HG02763 (cell line): ENCODE measurements around the gene RBM39.
A peak's percentile ranks its signal among the peaks of the same experiment; 100 is the strongest.
"Not testable (repeated sequence)": the region's sequence is repeated elsewhere in the genome, so short reads cannot be mapped to it uniquely, and the experiment has no call there.

Source experiments
- ATAC-seq: cut with Tn5 transposase; IDR thresholded peaks from one replicate; pipeline ENCODE4 v1.9.1; 2021; ENCODE audit warnings: mild to moderate bottlenecking, moderate library complexity; ENCODE audit not compliant: unreplicated experiment

The RBM39 gene

DNA sequence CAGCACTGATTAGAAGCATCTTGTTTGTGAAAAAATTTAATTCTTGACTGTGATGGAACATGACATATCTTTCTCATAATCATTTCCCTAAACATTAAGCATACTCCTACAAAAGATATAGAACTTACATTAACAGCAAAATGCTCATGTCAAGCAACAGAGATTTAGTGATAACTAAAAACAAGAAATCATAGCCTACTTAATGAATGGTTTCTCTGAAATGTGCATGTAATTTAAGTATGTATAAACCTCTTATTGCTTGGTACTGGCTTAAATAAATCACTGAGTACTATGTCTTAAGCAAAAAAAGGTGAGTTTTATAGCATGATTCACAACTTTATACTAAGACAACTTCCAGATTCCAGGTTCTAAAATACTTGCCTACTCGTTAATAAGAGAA is 33.6 kb downstream of the RBM39 start:
- ATAC-seq: no peak

DNA sequence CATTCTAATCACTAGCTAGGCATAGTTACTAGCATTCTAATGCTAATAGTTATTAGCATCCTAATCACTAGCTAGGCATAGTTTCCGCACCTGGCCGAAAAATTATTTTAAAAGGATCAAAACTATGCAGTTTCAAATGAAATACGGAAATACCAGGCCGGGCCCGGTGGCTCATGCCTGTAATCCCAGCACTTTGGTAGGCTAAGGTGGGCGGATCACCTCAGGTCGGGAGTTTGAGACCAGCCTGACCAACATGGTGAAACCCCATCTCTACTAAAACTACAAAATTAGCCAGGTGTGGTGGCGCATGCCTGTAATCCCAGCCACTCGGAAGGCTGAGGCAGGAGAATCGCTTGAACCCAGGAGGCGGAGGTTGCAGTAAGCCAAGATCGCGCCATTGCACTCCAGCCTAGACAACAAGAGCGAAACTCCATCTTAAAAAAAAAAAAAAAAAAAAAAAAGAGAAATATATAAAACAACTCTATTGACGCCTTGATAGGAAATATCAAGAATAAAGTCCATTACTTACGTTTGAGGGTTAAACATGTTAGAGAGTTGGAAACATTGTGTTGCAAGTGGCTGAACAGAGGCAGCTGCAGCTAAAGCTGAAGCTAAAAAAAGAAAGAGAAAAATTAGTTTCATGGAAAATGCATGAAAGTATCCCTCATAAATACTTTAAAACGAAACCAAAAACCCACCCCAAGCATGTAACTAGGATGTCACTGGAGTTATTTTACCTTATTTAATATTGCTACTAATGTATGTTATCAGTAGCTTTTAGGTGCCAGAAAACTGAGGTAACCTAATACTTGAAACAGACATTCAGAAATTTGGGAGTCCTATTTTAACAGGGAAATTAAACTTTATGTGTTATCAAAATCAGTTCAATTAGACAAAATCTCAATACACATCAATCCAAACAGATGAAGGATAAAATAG is 35.2 kb downstream of the RBM39 start:
- not testable (repeated sequence) for ATAC-seq

DNA sequence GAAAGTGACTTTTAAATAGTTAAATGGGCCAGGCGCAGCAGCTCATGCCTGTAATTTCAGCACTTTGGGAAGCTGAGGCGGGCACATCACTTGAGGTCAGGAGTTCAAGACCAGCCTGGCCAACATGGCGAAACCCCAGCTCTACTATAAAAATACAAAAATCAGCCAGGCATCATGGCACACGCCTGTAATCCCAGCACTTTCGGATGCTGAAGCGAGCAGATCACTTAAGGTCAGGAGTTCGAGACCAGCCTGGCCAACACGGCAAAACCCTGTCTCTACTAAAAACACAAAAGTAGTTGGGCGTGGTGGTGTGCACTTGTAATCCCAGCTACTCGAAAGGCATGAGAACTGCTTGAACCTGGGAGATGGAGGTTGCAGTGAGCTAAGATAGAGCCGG is 36.2 kb downstream of the RBM39 start:
- ATAC-seq: not testable (repeated sequence)

DNA sequence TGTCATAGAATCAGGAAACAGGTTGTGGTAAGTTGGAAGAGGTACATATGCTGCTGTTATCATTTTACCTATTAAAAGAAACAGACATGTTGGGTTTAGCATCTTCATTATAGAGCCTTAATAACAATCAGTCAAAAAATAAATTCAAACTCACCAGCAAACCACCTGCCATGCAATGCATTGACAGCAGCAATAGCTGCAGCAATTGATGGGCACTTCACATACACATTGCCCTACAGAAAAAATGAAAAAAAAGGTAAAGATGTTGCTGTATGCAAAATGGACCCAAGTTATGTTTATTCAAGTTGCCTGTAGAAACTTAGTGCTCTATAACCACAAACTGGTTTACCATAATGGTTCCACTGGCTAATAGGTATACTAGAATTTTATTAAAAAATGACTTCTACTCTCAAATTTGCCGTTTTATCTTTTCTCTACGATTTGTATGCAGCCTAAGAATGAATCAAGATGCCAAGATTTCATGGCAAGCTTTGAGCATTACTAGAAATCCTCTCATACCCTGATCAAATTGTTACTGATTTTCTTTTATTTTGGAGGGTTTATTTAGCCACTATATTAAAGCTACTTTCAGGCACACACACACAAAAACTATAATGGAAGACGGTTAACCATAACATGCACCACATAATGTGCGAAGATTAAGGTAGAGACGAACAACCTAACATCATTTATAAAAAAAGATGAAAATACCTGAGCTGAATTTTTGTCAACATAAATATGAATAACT is 37.4 kb downstream of the RBM39 start:
- no peak for ATAC-seq

DNA sequence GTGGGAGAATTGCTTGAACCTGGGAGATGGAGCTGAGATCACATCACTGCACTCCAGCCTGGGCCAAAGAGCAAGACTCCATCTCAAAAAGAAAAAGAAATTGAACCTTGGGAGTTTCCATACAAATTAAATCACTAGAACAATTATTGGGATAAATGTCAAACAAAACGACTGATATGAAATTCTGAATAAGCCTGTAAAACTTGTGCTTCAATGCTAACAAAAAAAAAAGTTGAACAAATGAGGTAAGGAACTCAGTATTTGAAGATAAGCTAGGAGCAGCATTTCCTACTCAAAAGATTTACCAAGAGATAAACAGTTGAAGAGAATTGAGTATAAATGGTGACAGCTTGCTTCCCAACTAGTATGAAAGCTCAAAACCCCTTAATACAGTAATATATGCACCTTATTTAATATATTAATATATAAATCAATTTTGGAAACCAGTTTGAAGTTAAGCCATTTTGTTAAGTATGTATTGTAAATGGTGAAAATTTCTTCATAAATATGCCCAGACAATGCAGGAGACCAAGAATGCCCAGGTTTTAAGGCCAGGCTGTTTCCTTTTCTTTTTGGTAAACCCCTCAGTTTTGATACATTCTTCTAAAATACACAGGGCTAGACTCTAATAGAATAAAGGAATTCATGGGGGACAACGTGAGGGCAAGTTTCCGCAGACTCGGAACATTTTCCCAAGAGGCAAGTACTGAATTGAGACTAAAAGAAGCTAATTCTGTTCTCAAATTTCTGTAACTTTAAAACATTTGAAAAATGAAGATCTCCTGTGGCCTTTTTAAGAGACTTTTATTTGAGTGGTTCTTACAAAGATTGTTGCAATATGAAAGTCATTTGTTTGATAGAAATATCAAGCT is 39.0 kb downstream of the RBM39 start:
- no peak for ATAC-seq

DNA sequence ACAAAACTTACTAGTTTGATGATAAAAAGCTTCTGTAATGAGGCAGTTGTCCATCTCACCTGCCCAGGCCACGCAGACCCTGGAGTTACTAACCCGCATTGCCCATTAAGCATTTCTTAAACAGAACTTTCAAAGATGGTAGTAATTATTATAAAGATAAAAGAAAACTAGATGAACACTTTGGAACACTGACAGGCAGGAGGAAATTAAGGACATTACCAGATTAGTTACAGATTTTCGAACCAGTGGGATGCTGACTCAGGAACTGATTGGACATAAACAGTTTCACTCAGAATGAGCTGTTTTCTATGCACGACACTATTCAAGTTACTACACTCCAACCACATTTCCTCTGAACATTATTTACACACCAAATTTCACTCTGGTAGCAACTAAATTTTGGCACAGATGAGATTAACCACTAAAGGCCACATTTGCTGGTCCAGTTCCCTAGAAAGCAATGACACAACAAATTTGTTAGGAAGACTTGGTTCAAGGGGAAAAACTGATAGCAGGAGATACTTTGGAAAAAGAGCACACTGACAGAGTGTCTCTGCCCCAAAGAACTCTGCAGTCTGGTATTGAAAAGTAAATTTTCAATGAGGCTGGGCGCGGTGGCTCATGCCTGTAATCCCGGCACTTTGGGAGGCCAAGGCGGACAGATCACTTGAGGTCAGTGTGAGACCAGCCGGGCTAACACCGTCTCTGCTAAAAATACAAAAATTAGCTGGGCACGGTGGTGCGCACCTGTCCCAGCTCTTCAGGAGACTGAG is 39.8 kb downstream of the RBM39 start:
- no peak for ATAC-seq

DNA sequence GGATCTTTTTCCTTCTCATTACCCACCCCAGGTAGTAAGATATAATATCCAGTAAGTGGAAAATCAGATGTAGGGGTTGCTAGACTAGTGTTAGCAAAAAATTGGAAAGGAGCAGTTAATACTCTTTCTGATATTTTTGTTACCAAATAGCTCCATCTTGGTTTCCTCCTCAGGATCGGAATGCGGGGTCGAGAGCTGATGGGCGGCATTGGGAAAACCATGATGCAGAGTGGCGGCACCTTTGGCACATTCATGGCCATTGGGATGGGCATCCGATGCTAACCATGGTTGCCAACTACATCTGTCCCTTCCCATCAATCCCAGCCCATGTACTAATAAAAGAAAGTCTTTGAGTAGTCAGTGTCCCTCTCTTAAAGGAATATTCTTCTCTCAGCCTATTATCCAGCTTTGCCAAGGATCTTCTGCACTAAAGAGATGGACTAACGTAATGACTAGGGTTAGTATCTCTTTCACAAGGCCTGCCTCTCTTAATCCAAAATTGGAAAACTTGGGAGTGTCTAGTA is 41.4 kb downstream of the RBM39 start:
- no peak for ATAC-seq

DNA sequence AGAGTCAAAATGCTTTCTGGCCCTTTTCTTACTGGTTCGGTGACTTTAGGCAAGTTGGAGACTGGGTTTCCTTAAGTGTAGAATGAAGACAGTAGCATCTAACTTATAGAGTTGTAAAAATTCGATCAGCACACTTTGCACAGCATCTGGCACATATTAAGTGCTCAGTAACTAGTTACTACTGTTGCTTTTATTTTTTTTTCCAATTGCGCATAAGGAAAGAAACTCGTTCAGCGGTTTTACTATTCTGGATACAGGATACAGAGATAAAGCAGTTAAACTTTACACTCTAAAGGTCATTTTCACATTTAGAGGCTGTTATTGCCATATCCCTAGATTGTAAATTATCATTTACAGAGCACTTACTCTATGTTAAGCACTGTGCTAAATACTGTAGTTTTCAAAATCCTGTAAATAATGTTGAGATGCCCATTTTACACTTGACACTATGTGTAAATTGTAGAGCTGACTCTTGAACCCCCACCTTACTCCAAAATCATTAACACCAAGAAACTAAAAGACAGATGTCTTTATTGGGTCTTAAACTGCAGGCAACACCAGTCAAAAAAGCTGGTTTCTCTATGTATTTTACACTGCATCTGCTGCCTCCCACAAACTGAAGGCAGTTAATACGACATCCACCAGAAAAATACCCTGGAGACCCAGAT is 42.0 kb downstream of the RBM39 start:
- no peak for ATAC-seq

DNA sequence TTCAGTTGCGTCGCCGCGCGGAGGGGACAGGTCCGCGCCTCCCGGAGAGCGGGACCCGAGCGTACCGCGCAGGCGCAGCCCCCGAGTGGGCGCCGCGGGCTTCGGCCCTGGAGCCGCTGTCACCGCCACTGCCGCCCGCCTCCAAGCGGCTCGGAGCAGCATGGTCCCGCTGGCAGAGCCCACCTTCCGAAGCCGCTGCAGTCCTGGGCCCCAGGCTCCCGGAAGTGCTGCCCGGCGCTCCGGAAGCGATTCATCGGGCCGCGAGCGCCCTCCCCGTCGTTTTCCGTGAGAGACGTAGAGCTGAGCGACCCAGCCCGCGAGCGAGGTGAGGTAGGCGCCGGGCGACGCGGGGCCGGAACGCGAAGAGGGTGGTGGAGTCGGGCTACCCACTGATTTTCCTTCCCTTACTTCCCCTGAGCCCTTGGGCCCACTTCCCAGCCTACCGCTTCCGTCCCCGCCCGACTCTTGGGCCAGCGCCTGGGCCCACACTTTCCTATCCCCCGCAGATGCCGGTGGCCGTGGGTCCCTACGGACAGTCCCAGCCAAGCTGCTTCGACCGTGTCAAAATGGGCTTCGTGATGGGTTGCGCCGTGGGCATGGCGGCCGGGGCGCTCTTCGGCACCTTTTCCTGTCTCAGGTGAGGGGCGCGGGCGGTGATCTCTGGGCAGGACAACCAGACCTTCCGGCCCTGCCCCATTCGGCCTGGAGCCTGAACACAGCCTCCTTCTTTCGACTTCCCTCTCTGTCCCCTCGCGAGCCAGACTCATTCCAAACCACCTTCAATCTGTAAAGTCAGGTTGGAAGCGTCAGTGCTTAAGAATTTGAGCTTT is 42.7 kb downstream of the RBM39 start, which contains the start of the genes NFS1 and ROMO1:
Gene NFS1, minus strand, starts transcription at position 226 of the 830 bp plus-strand sequence. Its CDS starts 64 bp downstream, at position 162.
Gene ROMO1, plus strand, starts transcription at position 279 of the 830 bp plus-strand sequence. Its CDS starts 228 bp downstream, at position 507.
- peak; percentile 65 for ATAC-seq

DNA sequence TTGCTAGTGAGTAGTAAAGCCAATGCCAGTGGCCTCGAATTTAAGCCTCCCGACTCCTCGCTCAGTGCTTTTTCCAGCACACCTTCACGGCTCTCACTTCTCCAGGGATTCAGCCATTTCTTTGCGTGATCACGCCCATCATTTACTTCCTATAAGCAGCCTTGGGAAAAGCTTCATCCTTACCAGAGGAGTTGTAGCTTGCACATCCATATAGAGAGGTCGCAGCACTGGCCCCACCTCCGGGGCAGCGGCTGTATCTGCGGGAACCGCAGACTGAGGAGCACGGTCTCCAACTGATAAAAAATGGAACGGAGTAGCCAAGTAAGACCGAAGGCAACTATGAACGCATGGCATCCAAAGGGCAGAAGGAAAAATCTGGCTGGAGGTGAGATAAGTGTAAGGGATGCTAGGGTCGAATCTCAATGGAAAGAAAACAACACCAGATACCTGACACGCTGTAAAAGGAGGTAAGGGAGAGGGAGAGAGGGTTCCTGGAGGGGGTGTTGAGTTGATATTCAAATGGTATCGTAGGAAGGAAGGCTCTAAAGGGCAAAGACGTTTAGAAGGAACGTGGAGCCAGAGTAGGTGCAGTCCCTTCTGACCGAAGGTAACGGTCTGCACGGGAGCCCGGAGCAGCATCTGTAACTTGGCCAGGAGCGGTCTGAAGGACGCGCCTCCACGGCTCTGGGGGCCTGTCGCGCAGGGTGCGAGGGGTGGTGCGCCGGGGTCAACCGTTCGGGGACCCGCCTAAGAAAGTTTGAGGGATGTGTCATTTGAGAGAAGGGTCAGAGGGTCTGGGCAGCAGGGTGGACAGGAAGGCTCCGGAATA is 43.5 kb downstream of the RBM39 start:
- peak; percentile 12 for ATAC-seq

DNA sequence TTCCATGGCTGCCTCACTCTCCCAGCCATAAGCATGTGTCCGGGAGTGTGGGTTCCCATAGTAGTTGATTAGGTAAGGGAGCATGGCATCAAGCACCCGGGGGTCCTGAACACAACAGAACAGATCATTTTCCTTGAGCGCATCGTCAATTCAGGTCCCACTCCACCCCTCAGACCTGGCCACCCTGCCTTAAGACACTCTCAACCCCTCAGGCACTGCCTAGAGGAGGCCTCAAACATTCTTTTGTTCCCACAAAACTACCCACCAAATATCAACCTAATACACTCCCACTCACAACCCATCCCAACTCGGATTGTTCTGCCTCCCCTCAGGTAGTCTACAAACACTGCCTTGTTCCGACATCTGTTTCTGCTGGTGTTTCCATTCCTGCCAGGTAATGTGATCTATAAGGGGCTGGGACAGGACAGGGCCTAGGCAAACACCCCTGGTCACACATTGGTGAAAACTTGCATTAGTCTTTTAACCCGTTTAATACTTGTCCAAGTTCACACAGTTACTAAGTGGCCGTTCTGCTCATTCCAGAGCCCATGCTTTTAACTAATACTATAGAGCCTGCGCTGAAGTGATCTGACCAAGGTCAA is 44.3 kb downstream of the RBM39 start:
- ATAC-seq: no peak

DNA sequence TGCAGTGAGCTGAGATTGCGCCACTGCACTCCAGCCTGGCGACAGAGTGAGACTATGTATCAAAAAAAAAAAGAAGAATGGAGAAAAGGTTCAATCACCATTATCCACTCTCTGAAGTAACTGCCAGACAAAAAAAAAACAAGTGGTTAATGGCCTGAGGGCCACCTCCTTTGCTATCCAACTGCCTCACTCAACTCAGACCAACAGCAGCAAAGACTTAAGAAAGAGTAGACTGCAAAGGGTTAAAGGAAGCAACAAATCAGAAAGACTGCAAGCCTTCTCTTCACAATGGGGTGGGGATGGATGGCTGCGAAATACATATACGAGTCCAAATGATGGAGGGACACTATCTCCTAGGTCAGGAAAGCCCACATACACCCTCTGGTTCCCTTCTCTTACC is 46.1 kb downstream of the RBM39 start:
- ATAC-seq: no peak

DNA sequence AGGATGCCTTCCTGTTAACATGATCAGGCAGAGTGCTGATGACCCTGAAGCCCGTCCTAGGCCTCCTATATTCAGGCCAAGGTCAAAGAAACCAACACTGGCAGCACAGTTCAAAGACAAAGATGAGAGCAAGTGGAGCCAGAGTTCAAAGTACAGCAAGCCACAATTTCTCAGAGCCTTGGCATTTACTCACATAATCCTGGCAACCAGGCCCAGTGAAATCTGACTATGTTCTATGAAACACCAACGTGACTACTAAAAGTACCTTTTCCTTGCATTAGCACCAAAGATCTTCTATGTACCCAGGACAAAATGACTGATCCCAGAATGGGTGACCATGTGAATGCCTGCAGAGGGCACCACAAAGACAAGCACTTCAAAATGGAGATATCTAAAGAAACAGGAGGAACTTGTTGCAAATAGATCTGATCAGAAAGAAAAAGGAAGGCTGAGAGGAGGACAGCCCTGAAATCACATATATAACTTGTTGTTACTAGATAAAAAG is 46.8 kb downstream of the RBM39 start:
- no peak for ATAC-seq

DNA sequence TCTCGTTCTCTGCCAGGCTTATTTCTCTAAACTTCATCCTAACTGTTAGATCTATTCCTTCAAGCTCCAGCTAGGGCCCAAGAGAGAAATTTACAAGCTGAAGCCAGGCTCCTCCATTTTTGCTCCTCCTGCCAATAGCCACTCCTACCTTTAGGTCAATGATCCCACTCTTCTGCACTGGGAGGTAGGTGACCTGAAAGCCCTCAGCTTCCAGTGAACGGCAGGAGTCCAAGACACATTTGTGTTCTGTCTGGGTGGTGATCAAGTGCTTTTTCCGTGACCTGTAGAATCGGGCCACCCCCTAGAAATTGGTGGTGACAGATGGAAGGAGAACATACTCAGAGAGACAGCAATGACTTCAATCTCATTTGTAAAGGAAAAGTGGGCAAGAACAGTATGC is 51.8 kb downstream of the RBM39 start:
- no peak for ATAC-seq

DNA sequence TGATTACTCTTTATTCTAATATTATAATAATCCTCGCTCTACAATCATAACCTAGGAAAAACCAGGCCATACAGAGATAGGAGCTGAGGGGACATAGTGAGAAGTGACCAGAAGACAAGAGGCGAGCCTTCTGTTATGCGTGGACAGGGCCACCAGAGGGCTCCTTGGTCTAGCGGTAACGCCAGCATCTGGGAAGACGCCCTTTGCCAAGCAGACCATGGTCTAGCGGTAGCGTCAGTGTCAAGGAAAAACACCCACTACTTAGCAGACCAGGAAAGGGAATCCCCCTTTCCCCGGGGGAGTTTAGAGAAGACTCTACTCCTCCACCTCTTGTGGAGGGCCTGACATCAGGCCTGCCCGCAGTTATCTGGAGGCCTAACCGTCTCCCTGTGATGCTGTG is 55.2 kb downstream of the RBM39 start:
- not testable (repeated sequence) for ATAC-seq

DNA sequence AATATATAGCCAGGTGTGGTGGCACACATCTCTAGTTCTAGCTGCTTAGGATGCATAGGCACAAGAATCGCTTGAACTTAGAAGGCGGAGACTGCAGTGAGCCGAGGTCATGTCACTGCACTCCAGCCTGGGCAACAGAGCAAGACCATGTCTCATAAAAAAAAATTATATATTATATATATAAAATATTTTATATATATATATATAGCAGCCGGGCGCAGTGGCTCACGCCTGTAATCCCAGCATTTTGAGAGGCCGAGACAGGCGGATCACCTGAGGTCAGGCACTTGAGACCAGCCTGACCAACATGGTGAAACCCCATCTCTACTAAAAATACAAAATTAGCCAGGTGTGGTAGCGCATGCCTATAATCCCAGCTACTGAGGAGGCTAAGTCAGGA is 56.7 kb downstream of the RBM39 start:
- not testable (repeated sequence) for ATAC-seq

DNA sequence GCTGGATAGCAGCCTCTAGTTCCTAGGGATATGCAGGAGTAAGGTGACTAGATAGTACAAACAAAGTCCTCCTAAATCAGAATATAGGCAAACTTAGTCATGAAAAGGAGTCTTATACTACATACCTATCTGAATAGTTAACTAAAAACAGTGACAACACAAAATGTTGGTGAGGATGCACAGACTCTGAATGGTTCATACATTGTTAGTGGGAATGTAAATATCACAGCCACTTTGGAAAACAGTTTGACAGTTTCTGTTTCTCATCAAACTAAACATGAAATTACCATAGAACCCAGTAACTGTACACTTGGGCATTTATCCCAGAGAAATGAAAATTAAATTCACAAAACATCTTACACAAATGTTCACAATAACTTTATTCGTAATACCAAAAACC is 60.1 kb downstream of the RBM39 start:
- ATAC-seq: no peak
